Measurements from ENCODE around the gene PLA2G2D. TPM values are rescaled to one million over a fixed set of nuclear protein-coding genes. Genes with fewer than 3 reads are reported as not detected.

The PLA2G2D gene
- total RNA-seq, 3 donors from 2014 or later (not counting 1 experiment from before 2014, with no cell fraction given): not detected

DNA sequence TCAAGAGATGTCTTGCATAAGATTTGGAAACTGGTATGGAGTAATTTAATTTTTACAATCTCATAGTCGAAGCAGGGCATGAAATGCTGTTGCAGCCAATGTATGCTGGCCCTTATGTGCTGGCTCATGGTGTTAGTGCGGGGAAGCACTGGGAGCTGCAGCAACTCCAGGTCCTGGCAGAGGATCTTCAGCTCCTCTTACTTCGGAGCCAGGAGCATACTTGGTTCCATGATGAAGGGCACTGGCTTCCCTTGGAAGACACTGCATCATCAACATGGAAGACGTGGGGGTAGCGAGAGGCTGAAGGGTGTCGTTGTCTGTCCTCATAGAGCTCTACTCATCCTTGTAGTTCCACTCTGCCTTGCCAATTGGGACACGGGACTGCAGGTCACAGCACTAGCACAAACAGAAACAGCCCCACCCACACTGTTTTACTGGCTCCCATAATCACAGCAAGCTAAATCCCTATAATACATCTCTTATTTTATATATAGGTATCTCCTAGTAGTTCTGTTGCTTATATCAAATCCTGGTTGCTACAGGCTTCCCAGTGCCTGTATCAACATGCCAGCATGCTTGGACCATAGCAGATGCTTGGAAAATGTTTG is 22.4 kb downstream of the PLA2G2D start:
- no peak for DNase-seq
- TF ChIP-seq, protein P1, sequence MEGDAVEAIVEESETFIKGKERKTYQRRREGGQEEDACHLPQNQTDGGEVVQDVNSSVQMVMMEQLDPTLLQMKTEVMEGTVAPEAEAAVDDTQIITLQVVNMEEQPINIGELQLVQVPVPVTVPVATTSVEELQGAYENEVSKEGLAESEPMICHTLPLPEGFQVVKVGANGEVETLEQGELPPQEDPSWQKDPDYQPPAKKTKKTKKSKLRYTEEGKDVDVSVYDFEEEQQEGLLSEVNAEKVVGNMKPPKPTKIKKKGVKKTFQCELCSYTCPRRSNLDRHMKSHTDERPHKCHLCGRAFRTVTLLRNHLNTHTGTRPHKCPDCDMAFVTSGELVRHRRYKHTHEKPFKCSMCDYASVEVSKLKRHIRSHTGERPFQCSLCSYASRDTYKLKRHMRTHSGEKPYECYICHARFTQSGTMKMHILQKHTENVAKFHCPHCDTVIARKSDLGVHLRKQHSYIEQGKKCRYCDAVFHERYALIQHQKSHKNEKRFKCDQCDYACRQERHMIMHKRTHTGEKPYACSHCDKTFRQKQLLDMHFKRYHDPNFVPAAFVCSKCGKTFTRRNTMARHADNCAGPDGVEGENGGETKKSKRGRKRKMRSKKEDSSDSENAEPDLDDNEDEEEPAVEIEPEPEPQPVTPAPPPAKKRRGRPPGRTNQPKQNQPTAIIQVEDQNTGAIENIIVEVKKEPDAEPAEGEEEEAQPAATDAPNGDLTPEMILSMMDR (IDR thresholded peaks at IDR 0.05): no peak
- intact Hi-C loops (cut with micrococcal nuclease): no loop called here
- Histone ChIP-seq H3K4me1 (ENCODE audit: control insufficient read depth, insufficient read depth, low read length) (peaks cover 4% of the 10 kb centered on the region), H3K27ac (ENCODE audit: low read length) (no peak overlapping the region), H3K4me3 (ENCODE audit: low read length) (no peak overlapping the region), H3K9me3 (ENCODE audit: control insufficient read depth, insufficient read depth, low read length) (no peaks in the 10 kb centered on the region), H3K27me3 (ENCODE audit: control insufficient read depth, insufficient read depth, low read length) (no peaks in the 10 kb centered on the region), H3K36me3 (ENCODE audit: control insufficient read depth, insufficient read depth, low read length) (no peaks in the 10 kb centered on the region)
- 91% methylated on average over 7 of the region's 7 CpGs for WGBS (ENCODE audit: insufficient coverage)
- peaks cover 13 to 20% of the 10 kb centered on the region in 2 donors for H3K27me3 Mint-ChIP-seq (ENCODE audit: low read depth in 2 of 2)
- no peak overlapping the region for H3K27ac Mint-ChIP-seq
- no peaks in the 10 kb centered on the region for H3K36me3 Mint-ChIP-seq
- no peak overlapping the region for H3K4me3 Mint-ChIP-seq
- no peaks in the 10 kb centered on the region for H3K4me1 Mint-ChIP-seq
- no peaks in the 10 kb centered on the region for H3K9me3 Mint-ChIP-seq
- no peak for ATAC-seq

DNA sequence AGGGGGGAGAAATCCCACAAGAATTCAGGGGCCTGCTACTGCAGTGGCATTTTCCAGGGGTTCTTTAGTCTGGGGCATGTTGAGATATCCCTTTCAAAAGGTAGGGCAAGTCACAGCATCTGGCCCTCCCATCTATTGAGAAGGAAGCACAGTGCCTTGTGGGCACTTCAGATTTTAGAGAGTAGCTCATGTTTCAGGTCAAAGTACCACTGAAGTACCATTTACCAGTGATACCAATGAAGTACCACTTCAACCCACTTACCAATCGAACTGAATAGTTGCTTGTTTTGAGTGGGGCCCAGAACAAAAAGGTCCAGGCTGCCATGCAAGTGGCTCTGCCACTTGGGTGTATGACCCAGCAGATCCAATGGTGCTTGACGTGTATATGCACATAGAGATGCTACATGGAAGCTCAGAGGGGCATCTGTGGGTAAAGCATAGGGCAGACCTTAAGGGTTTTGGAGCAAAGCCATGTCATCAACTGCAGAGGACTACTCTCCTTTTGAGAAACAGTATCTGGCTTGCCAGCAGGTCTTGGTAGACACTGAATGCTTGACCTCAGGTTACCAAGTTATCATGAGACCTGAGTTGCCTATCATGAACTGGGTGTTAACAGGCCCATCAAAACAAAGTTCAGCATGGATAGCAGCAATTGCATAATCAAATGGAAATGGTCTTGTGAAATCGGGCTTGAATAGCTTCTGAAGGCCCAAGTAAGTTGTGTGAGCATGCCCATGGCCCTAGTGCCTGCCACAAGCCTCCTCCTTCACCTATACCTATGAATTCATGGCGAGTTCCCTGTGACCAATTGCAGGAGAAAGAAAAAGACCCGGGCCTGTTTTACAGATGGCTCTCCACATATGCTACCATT is 23.5 kb downstream of the PLA2G2D start:
- no peaks in the 10 kb centered on the region for H3K36me3 Mint-ChIP-seq
- no peak overlapping the region for H3K4me3 Mint-ChIP-seq
- H3K27me3 Mint-ChIP-seq (ENCODE audit: low read depth in 2 of 2): peaks cover 17 to 28% of the 10 kb centered on the region in 2 donors
- H3K9me3 Mint-ChIP-seq: no peaks in the 10 kb centered on the region
- Histone ChIP-seq H3K4me1 (ENCODE audit: control insufficient read depth, insufficient read depth, low read length) (peaks cover under 1% of the 10 kb centered on the region), H3K9me3 (ENCODE audit: control insufficient read depth, insufficient read depth, low read length) (no peaks in the 10 kb centered on the region), H3K27me3 (ENCODE audit: control insufficient read depth, insufficient read depth, low read length) (no peaks in the 10 kb centered on the region), H3K27ac (ENCODE audit: low read length) (no peak overlapping the region), H3K36me3 (ENCODE audit: control insufficient read depth, insufficient read depth, low read length) (no peaks in the 10 kb centered on the region), H3K4me3 (ENCODE audit: low read length) (no peak overlapping the region)
- H3K4me1 Mint-ChIP-seq: no peaks in the 10 kb centered on the region
- intact Hi-C loops (cut with micrococcal nuclease): no loop called here
- DNase-seq: no peak
- WGBS (ENCODE audit: insufficient coverage): 67% methylated on average over 5 of the region's 5 CpGs
- ATAC-seq: no peak
- TF ChIP-seq, protein P1 (IDR thresholded peaks at IDR 0.05): no peak
- H3K27ac Mint-ChIP-seq: no peak overlapping the region

DNA sequence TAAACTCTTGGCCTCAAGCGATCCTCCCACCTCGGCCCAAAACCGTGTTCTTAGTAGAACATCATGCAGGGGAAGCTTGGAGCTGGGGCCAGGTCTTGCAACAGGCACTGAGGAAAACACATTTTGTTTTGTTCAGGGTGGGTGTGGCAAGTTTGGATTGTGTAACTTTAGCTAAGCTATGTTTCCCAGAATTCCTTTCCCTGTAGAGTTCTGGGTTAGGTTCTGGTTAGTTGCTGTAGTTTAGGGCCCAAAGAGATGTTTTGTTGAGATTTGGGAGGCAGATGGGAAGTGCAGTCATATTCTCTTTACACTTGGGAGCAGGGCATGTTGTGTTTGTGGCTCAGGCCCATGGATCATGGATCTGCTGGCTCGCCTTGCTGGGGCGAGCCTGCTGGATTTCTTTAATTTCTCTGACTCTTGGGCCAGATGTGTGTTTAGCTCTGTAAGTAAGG is 25.4 kb downstream of the PLA2G2D start:
- Histone ChIP-seq H3K4me1 (ENCODE audit: control insufficient read depth, insufficient read depth, low read length) (no peaks in the 10 kb centered on the region), H3K27ac (ENCODE audit: low read length) (no peak overlapping the region), H3K36me3 (ENCODE audit: control insufficient read depth, insufficient read depth, low read length) (no peaks in the 10 kb centered on the region), H3K9me3 (ENCODE audit: control insufficient read depth, insufficient read depth, low read length) (no peaks in the 10 kb centered on the region), H3K4me3 (ENCODE audit: low read length) (no peak overlapping the region), H3K27me3 (ENCODE audit: control insufficient read depth, insufficient read depth, low read length) (no peaks in the 10 kb centered on the region)
- Mint-ChIP-seq H3K4me1 (no peaks in the 10 kb centered on the region), H3K27ac (no peak overlapping the region), H3K9me3 (no peaks in the 10 kb centered on the region), H3K36me3 (no peaks in the 10 kb centered on the region), H3K4me3 (no peak overlapping the region), H3K27me3 (ENCODE audit: low read depth in 2 of 2) (peaks cover 22 to 33% of the 10 kb centered on the region in 2 donors)
- ATAC-seq (no peak), DNase-seq (no peak)
- WGBS (ENCODE audit: insufficient coverage): 92% methylated on average over 5 of the region's 5 CpGs
- intact Hi-C loops (cut with micrococcal nuclease): no loop called here
- TF ChIP-seq, protein P1 (IDR thresholded peaks at IDR 0.05): no peak
